ENCODE data around the gene GRAMD1B.

DNA sequence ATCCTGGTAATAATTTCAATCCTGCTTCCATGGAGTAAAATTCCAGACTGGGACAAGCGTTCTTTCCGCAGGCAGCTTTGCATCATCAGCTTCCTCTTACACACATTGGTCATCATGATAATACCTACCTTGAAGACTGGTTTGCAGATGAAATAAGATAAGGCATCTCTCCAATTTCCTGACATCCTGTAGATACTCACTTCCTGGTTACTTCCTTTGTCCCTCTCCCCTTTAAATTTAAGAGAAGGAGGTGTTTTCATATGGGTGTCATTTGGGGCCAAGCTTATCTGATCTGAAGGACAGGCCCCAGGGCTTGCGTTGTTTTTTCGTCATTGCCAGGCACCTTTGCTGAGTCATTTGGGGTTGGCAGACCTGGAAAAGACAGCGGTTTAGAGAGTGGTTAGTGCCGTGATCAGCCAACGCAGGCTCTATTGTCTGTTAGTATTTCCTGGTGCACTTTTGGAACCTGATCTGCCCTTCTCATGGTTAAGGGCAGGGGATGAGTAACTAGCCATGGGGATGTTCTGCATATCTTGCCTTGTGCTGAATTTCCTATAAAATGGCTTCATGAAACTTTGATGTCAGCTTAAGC is 24.1 kb downstream of the GRAMD1B start:
- TF ChIP-seq, protein P1, sequence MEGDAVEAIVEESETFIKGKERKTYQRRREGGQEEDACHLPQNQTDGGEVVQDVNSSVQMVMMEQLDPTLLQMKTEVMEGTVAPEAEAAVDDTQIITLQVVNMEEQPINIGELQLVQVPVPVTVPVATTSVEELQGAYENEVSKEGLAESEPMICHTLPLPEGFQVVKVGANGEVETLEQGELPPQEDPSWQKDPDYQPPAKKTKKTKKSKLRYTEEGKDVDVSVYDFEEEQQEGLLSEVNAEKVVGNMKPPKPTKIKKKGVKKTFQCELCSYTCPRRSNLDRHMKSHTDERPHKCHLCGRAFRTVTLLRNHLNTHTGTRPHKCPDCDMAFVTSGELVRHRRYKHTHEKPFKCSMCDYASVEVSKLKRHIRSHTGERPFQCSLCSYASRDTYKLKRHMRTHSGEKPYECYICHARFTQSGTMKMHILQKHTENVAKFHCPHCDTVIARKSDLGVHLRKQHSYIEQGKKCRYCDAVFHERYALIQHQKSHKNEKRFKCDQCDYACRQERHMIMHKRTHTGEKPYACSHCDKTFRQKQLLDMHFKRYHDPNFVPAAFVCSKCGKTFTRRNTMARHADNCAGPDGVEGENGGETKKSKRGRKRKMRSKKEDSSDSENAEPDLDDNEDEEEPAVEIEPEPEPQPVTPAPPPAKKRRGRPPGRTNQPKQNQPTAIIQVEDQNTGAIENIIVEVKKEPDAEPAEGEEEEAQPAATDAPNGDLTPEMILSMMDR (IDR thresholded peaks at IDR 0.05) = no peak
- TF ChIP-seq POLR2AphosphoS5 (IDR thresholded peaks at IDR 0.05) = no peak
